Embryonic facial prominence (tissue), 1 donor: ENCODE results near the gene MTURN.

ENCODE experiments used
- DNase-seq: peaks from one replicate; pipeline ENCODE4 v3.0.0-alpha.2; 2016; ENCODE audit errors: extremely low spot score

MTURN gene

DNA sequence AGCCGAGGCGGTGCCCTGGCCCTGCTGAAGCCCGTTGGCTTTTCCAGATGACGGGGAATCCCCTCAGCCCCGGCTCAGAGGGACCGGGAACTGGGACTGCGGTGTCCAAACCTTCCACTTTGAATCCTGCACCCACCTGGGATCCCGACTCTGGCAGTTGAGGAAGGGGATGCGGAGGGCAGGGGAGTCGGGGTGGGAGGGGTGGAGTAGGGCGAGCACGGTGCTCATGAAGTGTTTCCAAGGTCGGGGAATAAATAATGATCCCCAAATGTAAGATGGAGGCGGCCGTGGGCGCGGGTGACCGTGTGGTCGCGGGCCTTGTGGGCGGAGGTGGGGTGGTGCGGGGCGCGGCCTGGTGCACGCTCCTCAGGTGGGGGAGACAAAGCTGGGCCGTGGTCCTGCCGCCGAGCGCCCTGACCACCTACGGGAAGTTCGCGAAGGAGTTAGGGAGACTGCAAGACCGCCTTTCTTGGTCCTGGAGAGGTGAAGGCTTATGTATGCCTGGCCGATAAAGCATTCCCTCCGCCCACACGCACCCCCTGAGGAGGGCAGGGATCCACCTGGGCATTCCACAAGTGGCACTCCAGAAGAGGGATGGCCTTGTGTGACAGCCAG lies 1.4 kb downstream of the MTURN start:
- no peak for DNase-seq

DNA sequence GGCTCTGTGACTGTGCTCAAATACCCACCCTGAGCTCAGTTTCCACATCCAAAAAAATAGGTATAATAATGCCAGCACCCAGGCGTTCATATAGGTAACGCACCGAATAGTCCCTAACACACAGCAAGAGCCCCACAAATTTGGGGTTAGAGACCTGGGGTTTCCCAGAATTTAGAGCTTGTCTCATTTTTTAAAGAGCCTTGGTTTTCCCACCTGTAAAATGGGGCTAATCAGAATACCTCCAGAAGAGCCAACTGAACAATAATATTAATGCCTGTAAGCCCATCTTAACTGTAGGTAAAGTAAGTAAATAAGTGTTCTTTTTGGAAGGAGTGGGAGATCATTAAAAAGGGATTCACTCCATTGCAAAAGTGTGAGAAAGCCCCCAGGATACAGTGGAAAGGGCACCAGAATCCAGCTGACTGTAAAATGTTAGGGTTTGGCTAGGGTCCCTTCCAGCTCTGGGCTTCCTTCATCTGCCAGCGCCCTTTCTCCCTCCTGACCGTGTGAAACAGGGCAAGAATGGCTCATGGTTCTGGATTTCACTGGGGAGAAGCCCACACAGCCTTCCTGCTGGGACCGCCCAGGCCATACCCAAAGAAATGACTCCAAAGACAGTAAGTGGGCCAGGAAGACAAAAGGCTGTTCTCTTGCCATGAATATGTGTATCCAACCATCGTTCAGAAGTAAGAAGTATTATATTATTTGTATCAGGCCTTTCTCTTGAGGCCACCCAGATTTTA lies 2.1 kb downstream of the MTURN start:
- DNase-seq = no peak

- DNase-seq = no peak
Observed at GRCh38 chr7:30139836-30140384, 5.1 kb downstream of the MTURN start.

- no peak for DNase-seq
Observed at GRCh38 chr7:30140456-30140855, 5.7 kb downstream of the MTURN start.

DNA sequence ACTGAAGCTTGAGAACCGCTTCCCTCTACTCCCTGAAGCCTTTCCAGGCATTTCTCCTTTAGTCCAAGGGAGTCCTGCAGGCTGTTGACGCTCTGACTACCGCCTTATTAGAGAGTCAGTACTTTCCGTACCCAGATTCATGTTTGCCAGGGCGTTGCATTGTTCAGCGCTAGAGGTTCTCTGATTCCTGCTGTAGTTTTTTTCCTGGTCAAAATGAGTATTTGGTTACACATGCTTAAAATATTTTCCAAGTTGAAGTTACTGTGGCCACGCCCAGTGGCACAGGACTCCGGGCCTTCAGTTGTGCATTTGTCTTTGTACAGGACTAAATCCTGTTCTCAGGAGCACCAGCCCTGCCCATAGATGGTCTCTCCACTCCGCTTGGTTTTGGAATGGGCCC lies 7.9 kb downstream of the MTURN start:
- no peak for DNase-seq

- no peak for DNase-seq
Observed at GRCh38 chr7:30143748-30144251, 9.0 kb downstream of the MTURN start.

GRCh38 chr7:30144657-30145306 lies 10.0 kb downstream of the MTURN start:
- no peak for DNase-seq

DNA sequence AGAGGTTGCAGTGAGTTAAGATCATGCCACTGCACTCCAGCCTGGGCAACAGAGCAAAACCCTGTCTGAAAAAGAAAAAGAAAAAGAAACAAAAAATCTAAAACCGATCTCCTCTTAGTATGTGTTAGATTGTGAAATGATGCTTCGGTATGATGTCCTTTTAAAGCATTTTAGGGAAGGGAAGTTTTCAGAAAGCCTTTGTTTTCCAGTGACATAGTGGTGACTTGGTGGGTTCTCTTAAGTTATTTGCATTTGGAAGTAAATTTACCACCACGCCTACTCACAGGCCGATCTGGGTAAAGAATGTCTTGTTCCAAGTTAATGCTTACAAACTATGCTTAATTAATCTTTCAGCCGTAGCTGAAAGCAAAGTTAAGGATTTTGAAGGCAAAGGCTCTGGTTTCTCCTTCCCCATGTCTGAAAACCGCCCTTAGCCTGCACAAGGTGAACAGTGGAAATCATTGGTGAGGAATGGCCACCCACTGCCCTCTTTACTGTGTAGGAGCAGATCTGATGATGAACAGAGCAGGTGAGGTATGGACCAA lies 10.7 kb downstream of the MTURN start:
- no peak for DNase-seq

- no peak for DNase-seq
Observed at GRCh38 chr7:30146127-30146612, 11.4 kb downstream of the MTURN start.

GRCh38 chr7:30147223-30147622 lies 12.4 kb downstream of the MTURN start:
- no peak for DNase-seq

- DNase-seq = no peak
Observed at GRCh38 chr7:30147785-30148184, 13.0 kb downstream of the MTURN start.

DNA sequence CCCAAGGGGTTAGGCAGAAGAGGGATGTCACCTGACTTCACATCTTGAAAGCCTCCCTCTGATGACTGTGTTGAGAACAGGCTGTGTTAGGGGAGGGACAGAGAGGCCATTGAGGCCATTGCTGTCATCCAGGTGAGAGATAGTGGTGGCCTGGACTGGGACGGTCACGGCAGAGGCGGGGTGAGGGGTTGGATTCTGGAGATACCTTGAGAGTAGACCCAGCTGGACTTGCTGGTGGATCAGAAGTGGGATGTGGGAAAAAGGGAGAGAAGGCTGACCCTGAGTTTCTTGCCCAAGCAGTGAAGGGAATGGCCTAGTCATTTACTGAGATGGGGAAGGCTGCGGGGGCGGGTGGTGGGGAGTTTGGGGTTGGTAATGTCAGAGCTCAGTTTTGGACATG lies 13.6 kb downstream of the MTURN start:
- DNase-seq = no peak

DNA sequence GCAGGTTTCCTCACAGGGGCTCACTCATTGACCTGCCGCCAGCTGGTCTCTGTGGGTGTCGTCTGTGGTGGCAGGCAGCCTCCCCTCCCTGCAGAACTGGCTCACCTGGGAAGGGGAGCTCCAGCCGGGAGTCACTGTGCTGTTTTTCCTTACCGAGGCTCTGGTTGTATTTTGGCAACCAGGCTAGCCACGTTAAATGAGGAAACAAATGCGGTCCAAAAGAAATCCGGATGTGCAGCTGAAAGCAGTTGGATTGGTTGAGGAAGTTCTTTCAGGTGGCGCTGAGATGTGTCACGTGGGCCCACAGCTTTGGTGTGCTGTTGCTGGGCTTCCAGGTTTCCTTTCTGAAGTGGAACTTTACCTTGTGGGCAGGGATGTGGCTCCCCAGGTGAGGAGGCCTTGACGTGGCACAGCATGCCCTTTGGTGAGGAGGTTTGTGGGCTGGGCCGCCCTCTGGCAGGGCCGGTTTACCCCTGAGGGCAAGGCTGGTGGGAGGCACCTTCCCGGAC lies 14.2 kb downstream of the MTURN start:
- no peak for DNase-seq

- no peak for DNase-seq
Observed at GRCh38 chr7:30149640-30150272, 15.0 kb downstream of the MTURN start.

GRCh38 chr7:30150711-30151110 lies 15.9 kb downstream of the MTURN start:
- DNase-seq = no peak

DNA sequence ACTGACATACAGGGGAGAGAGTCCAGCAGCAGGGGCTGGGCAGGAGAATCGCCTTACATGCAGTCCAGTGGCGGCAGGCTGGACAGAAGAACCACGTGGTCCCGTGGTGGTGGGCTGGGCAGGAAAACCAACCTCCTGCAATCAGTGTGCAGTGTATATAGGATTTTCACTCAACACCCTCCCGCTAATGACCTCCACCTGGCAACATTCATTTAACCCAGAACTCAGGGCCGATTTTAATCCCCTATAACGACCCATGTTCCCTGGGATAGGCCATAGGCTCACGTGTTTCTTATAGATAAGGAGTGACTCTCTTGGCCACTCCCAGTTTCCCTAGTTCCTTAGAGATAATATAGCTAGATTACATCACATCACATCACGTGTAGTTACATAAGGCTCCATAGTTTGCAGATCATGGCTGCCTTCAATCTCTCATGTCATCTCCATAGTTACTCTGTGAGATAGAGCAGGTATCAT lies 19.4 kb downstream of the MTURN start:
- no peak for DNase-seq

DNA sequence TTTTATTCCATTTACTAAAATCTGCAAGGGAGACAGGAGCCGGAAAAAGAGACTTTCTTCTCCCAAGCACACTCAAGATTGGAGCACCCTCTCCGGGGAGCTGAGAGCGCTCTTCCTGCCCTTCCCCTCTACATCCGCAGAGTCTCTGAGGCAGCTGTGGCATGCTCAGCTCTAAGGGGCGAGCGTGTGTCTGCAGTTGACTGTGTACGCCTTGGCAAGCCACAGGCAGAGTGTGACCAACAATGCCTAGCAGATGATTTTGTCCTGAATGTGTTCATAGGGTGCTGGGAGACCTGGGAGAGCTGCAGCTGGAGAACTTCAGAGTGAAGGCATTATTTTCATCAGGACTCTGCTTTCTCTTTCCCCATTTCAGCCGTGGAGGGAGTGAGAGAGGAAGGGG lies 20.7 kb downstream of the MTURN start:
- no peak for DNase-seq

- no peak for DNase-seq
Observed at GRCh38 chr7:30157204-30157603, 22.4 kb downstream of the MTURN start.

DNA sequence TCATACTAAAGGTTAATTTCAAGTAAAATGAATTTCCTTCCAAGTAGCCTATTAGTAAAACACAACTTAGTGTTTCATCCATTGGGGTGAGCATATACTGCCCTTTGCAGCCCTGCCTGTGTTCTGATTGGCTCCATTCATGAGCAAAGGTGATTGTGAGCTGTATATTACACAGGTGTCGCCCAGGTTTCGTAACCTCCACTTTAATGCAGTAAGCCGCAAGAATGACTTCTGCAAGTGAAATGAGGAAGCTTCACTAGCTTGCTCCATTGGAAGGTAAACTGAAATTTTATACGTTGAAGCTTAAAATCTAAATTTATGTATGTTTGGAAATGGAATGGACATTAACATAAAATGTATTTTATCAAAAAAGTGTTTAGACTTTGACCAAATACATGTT lies 24.4 kb downstream of the MTURN start:
- no peak for DNase-seq

DNA sequence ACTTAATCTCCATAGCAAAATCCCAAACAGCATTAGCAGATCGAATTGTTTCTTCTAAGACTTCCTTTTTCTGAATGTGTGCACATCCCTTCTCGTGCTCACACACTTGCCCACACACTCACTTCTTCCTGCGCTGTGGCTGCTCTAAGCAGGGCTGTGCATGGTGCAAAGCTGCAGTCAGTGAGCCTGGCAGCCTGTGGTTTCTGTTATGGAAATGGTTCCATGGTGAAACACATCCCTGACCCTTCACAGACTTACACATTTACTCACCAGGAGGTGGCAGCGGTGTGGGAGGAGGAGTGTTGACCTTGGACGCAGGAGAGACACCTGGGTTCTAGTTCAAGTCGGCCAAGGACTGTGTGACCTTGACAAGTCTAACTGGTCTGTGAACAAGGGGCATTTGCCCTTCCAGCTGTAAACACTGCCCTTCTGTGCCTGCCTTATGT lies 24.9 kb downstream of the MTURN start:
- DNase-seq = no peak

DNA sequence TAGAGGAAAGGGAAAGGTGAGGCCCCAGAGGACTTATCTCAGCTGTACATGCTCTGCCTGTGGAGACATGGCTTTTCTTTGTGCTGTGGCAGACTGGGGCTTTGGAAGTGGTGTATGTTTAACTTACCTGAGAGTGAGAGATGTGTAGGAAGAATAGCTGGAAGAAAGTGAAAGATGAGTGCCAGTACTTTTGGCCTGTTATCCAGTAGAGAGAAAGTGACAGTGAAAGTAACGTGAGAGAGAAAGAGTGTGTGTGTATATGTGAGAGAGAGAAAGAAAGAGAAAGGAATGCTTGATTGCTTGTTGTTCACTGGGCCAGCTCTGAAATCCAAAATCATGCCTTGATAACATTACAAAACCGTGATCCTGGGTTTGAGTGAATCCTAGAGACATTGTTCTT lies 25.5 kb downstream of the MTURN start:
- DNase-seq = no peak
